Naive B cell (primary cell): Measurements from ENCODE around the gene DLGAP4. TPM values are rescaled to one million over a fixed set of nuclear protein-coding genes. Genes with fewer than 3 reads are reported as not detected.
"Not testable (repeated sequence)": the region's sequence is repeated elsewhere in the genome, so short reads cannot be mapped to it uniquely, and the experiment has no call there.

Experiments
- ATAC-seq, 2 donors: fragments of 150-1000 bp; cut with Tn5 transposase; 2 replicates each; pipeline ENCODE4 v1.10.0; 2021; ENCODE audit warnings: low read depth in 2 of 2, mild to moderate bottlenecking in 2 of 2, moderate library complexity in 2 of 2
- DNase-seq: peaks from one replicate; pipeline ENCODE4 v3.0.0; 2022
- H3K27ac Mint-ChIP-seq, 6 donors: one replicate each; pipeline ENCODE4 v1.8.0; 2020 to 2022; ENCODE audit warnings: mild to moderate bottlenecking in 6 of 6, mixed read lengths in 6 of 6, moderate library complexity in 5 of 6, inconsistent platforms in 2 of 6
- H3K27me3 Mint-ChIP-seq, 3 donors: one replicate each; pipeline ENCODE4 v1.8.0; 2021 to 2022; ENCODE audit warnings: mixed read lengths in 3 of 3, mild to moderate bottlenecking in 1 of 3
- H3K36me3 Mint-ChIP-seq, 2 donors: one replicate each; pipeline ENCODE4 v1.8.0; 2020 to 2022; ENCODE audit warnings: mixed read lengths in 2 of 2, inconsistent platforms in 1 of 2, mild to moderate bottlenecking in 1 of 2
- H3K4me1 Mint-ChIP-seq, 3 donors: one replicate each; pipeline ENCODE4 v1.8.0; 2020 to 2022; ENCODE audit warnings: mixed read lengths in 3 of 3, inconsistent platforms in 1 of 3, mild to moderate bottlenecking in 1 of 3, moderate library complexity in 1 of 3
- H3K4me3 Mint-ChIP-seq, 8 donors: one replicate each; pipeline ENCODE4 v1.8.0; 2020 to 2022; ENCODE audit warnings: mild to moderate bottlenecking in 8 of 8, mixed read lengths in 8 of 8, moderate library complexity in 8 of 8, inconsistent platforms in 2 of 8
- H3K9me3 Mint-ChIP-seq, 7 donors: one replicate each; pipeline ENCODE4 v1.8.0; 2020 to 2022; ENCODE audit warnings: mixed read lengths in 7 of 7, mild to moderate bottlenecking in 5 of 7, inconsistent platforms in 2 of 7, moderate library complexity in 1 of 7
- polyA plus RNA-seq, 6 donors: library from polyadenylated mRNA; unstranded; fragments of 300-500 nt; fragmentation: Illumina TruSeq; gene quantifications; one replicate each; pipeline ENCODE4 v1.2.3, GENCODE V29; 2021; ENCODE audit warnings: low read depth in 6 of 6

The DLGAP4 gene
- polyA plus RNA-seq, 6 donors from 2014 or later: 15.3 to 35.5 (median 21.1) TPM

DNA sequence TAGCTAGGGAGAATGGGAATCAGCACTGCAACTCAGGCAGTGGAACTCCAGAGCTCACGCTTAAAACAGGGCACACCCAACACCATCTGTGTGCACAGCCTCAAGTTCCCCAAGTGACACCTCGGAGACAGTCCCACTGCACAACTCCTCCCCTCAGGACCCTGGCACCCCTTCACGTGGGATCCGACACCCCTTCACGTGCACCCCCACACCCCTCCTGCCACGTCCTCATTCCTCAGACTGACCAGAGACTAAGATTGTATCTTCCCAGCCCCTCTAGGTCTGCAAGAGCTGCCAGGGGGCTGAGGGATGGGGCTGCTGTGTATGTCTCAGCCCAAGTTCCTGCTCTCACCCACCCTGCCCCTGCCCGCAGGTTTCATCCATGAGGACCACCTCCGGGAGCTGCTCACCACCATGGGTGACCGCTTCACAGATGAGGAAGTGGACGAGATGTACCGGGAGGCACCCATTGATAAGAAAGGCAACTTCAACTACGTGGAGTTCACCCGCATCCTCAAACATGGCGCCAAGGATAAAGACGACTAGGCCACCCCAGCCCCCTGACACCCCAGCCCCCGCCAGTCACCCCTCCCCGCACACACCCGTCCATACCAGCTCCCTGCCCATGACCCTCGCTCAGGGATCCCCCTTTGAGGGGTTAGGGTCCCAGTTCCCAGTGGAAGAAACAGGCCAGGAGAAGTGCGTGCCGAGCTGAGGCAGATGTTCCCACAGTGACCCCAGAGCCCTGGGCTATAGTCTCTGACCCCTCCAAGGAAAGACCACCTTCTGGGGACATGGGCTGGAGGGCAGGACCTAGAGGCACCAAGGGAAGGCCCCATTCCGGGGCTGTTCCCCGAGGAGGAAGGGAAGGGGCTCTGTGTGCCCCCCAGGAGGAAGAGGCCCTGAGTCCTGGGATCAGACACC lies 242.8 kb downstream of the DLGAP4 start:
- Mint-ChIP-seq H3K4me3 (no peak overlapping the region), H3K27ac (peak overlapping the region in 1 of 6 donors; percentile 44), H3K4me1 (peaks cover 0 to 10% (median 3%) of the 10 kb centered on the region in 3 donors), H3K27me3 (no peaks in the 10 kb centered on the region), H3K9me3 (no peaks in the 10 kb centered on the region), H3K36me3 (no peaks in the 10 kb centered on the region)
- ATAC-seq (no peak), DNase-seq (no peak)

DNA sequence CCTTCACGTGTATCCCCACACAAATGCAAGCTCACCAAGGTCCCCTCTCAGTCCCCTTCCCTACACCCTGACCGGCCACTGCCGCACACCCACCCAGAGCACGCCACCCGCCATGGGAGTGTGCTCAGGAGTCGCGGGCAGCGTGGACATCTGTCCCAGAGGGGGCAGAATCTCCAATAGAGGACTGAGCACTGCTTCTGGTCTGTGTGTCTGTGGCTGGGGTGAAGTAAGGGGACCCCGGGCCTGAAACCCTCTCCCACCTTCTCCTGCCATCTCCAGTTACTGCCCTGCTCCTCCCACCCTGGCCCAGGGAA lies 243.4 kb downstream of the DLGAP4 start:
- Mint-ChIP-seq H3K4me3 (no peak overlapping the region), H3K4me1 (peaks cover 0 to 10% (median 3%) of the 10 kb centered on the region in 3 donors), H3K27me3 (no peaks in the 10 kb centered on the region), H3K36me3 (no peaks in the 10 kb centered on the region), H3K27ac (no peak overlapping the region), H3K9me3 (no peaks in the 10 kb centered on the region)
- ATAC-seq: no peak
- no peak for DNase-seq

DNA sequence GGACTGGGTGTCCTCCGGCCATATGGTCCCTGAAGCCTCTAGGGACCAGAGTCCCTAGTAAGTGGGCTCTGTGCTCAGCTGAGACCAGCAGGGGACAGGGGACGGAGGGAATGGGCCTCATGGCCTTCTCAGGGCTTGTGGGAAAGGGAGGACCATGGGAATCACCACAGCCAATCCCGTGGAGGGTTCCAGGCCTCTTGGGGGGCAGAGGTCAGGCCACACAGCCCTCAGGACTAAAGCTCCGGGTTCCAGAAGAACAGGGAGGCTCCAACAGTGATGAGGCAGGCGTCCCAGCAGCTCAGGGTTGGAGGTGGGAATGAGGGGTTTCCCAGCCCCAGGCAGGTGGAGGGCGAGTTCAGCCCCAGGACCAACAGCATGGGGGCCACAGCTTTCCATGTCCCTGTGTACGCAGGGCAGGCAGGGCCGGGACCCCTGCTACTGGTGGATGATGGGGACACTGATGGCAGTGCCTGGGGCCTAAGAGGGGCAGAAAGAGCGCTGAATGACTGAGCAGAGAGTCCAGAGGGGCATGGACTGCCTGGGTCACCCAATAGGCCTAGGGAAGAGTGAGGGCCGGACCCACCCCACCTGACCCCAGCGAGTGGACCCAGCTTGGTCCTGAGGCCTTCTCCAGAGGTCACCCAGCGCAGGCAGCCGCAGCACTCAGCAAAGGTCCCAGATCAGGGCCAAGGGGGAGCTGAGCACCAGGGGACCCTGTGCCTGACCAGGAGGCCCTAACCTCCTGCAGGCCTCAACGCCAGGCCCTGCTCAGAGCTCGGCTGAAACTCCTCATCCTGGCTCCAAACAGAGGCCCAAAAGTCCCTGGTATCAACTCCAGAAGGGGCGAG lies 244.0 kb downstream of the DLGAP4 start:
- Mint-ChIP-seq H3K27ac (no peak overlapping the region), H3K27me3 (no peaks in the 10 kb centered on the region), H3K4me3 (no peak overlapping the region), H3K4me1 (peaks cover 1 to 12% (median 3%) of the 10 kb centered on the region in 3 donors), H3K9me3 (no peaks in the 10 kb centered on the region), H3K36me3 (no peaks in the 10 kb centered on the region)
- ATAC-seq (no peak), DNase-seq (no peak)

DNA sequence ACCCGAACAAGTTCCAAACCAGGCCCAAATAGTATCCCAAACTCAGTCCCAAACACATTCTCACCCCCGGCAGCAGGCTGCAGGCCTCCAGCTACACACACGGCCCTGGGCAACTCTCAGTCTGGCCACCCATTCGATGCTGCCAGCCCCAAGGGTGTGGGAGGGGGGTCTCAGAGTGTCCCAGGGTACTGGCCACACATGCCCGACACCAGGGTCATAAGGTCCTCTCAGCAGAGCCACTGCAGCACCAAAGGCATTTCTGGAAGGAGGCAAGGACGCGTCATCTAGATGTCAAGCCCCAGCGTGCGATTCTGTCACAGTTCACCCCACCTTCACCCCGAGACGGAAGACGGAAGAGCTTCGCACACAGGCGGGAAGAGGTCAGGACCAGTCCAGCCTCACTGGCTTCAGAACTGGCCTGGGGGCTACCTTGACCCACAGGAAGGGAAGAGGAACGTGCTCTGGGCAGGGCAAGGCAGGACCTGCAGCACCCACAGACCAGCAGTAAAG lies 244.7 kb downstream of the DLGAP4 start:
- Mint-ChIP-seq H3K4me3 (no peak overlapping the region), H3K4me1 (peaks cover 4 to 15% (median 6%) of the 10 kb centered on the region in 3 donors), H3K36me3 (no peaks in the 10 kb centered on the region), H3K9me3 (no peaks in the 10 kb centered on the region), H3K27me3 (no peaks in the 10 kb centered on the region), H3K27ac (peak overlapping the region in 1 of 6 donors; percentile 75)
- DNase-seq: no peak
- no peak for ATAC-seq

DNA sequence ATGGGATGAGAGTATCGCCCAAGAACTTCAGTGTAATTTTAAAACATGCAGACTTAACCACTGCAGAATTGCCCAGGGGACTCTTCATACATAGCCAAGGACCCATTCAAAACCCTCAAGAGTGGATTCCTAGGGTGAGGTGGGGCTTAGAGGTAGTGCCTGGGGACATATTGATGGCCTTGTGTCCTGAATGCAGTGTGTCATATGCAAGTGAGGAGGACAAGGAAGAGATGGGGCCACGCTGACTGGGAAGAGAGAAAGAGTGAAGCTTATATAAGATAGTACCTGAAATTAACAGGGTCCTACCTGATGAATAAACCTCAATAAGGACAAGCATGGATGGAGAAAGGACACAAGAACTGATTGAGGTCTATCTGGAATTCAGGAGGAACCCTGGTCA lies 249.1 kb downstream of the DLGAP4 start:
- H3K4me3 Mint-ChIP-seq: no peak overlapping the region
- DNase-seq: no peak
- H3K36me3 Mint-ChIP-seq: no peaks in the 10 kb centered on the region
- peak overlapping the region in 2 of 6 donors; percentile 6 to 72 for H3K27ac Mint-ChIP-seq
- H3K4me1 Mint-ChIP-seq: peaks cover 10 to 19% (median 14%) of the 10 kb centered on the region in 3 donors
- ATAC-seq: no peak
- no peaks in the 10 kb centered on the region for H3K27me3 Mint-ChIP-seq
- H3K9me3 Mint-ChIP-seq: no peaks in the 10 kb centered on the region

DNA sequence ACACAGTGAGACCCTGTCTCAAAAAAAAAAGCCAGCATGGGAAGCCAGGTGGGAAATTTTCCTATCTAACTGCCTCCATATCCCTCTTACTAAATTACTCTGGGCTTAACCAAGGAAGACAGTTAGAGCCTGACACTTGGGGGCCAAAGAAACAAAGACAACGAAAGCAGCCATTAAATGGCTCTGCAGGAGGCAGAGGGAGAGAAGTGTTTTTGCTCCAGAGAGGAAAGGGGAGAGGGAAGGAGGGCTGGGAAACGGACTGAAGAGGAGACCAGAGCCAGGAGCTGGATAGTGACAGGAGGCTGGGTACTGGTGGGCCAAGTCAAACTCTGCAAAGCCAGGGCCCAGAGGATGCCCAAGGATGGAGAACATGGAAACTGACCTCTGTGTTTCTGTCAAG lies 256.6 kb downstream of the DLGAP4 start:
- Mint-ChIP-seq H3K4me1 (peaks cover 0 to 9% (median 4%) of the 10 kb centered on the region in 3 donors), H3K4me3 (no peak overlapping the region), H3K9me3 (peaks cover 2 to 7% (median 4%) of the 10 kb centered on the region in 7 donors), H3K27me3 (no peaks in the 10 kb centered on the region), H3K27ac (peak overlapping the region in 1 of 6 donors; percentile 89), H3K36me3 (no peaks in the 10 kb centered on the region)
- DNase-seq: no peak
- no peak for ATAC-seq

DNA sequence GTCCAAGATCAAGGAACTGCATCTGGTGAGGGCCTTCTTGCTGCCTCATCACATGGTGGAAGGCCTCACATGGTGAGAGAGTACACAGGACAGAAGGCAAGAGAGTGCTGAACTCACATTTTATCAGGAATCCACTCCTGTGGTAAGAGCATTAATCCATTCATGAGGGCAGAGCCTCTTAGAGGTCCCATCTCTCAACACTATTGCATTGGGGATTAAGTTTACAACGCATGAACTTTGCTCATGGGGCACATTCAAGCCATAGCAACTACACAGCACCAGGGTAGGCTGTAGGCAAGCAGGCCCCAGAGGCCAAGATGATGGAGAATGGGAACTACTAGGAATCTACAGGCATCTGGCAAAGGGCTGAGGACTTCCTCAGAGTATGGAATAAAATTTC lies 257.2 kb downstream of the DLGAP4 start:
- ATAC-seq (no peak), DNase-seq (no peak)
- Mint-ChIP-seq H3K36me3 (no peaks in the 10 kb centered on the region), H3K27me3 (no peaks in the 10 kb centered on the region), H3K4me1 (peaks cover 0 to 9% (median under 1%) of the 10 kb centered on the region in 3 donors), H3K4me3 (no peak overlapping the region), H3K9me3 (peaks cover 2 to 7% (median 4%) of the 10 kb centered on the region in 7 donors), H3K27ac (peak overlapping the region in 1 of 6 donors; percentile 59)

DNA sequence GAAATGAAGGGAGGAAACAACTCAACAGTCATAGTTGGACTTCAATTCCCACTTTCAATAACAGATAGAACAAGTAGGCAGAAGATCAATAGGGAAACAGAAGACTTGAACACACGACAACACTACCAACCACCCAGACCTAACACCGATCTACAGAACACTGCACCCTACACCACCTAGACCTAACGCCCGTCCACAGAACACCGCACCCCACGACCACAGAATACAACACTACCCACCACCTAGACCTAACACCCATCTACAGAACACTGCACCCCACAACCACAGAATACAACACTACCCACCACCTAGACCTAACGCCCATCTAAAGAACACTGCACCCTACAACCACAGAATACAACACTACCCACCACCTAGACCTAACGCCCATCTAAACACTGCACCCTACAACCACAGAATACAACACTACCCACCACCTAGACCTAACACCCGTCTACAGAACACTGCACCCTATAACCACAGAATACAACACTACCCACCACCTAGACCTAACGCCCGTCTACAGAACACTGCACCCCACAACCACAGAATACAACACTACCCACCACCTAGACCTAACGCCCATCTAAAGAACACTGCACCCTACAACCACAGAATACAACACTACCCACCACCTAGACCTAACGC lies 258.1 kb downstream of the DLGAP4 start:
- DNase-seq, ATAC-seq, H3K9me3 Mint-ChIP-seq, H3K27me3 Mint-ChIP-seq, H3K4me3 Mint-ChIP-seq, H3K36me3 Mint-ChIP-seq, H3K4me1 Mint-ChIP-seq, H3K27ac Mint-ChIP-seq: not testable (repeated sequence)

DNA sequence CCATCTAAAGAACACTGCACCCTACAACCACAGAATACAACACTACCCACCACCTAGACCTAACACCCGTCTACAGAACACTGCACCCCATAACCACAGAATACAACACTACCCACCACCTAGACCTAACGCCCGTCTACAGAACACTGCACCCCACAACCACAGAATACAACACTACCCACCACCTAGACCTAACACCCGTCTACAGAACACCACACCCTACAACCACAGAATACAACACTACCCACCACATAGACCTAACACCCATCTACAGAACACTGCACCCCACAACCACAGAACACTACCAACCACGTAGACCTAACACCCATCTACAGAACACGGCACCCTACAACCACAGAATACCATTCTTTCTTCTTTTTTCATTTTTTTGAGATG lies 258.6 kb downstream of the DLGAP4 start:
- H3K9me3 Mint-ChIP-seq, H3K27ac Mint-ChIP-seq, H3K36me3 Mint-ChIP-seq, DNase-seq, ATAC-seq, H3K27me3 Mint-ChIP-seq, H3K4me1 Mint-ChIP-seq, H3K4me3 Mint-ChIP-seq: not testable (repeated sequence)

DNA sequence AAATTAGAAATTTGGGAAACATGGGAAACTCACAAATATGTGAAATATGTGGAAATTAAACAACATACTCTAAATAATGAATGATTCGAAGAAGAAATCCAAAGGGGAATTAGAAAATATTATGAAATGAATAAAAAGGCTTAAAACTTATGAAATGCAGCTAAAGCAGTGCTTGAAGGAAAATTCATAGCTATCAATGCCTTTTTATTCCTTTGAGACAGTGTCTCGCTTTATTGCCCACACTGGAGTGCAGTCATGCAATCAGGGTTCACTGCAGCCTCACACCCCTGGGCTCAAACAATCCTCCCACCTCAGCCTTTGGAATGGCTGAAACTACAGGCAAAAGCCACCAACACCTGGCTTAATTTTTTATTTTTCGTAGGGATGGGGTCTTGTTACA lies 259.4 kb downstream of the DLGAP4 start:
- Mint-ChIP-seq H3K9me3 (peaks cover 2 to 7% (median 4%) of the 10 kb centered on the region in 7 donors), H3K4me3 (no peak overlapping the region), H3K4me1 (peaks cover 0 to 9% (median 0%) of the 10 kb centered on the region in 3 donors), H3K27ac (peak overlapping the region in 1 of 6 donors; percentile 15), H3K27me3 (no peaks in the 10 kb centered on the region), H3K36me3 (no peaks in the 10 kb centered on the region)
- DNase-seq (no peak), ATAC-seq (no peak)

DNA sequence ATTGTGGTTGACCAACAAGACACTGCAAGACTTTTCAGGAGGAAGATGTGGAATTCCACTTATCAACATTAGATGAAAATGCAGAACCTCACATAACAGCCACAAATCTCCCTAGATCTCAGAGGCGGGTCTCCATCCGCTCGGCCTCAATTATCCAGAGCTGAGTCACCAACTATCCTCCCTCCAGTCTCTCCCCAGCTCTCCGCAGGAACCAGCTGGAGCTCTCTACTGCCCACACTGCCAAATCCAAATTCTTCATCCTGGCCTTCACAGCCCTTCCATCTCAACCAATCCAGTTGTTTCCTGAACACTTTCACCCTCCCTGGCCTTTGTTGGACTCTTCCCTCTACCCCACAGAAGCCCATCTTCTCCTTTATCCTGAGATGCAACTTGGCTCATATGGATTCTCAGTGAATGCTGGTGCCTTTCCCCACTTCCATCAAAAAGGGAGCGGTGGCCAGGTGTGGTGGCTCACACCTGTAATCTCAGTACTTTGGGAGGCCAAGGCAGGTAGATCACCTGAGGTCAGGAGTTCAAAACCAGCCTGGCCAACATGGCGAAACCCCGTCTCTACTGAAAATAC lies 263.8 kb downstream of the DLGAP4 start:
- H3K27me3 Mint-ChIP-seq: no peaks in the 10 kb centered on the region
- no peaks in the 10 kb centered on the region for H3K36me3 Mint-ChIP-seq
- H3K4me3 Mint-ChIP-seq: peak overlapping the region in 1 of 8 donors; percentile 10
- peaks cover under 1 to 5% (median 2%) of the 10 kb centered on the region in 7 donors for H3K9me3 Mint-ChIP-seq
- no peak for ATAC-seq
- H3K4me1 Mint-ChIP-seq: peaks cover 18 to 25% (median 22%) of the 10 kb centered on the region in 3 donors
- no peak for DNase-seq
- H3K27ac Mint-ChIP-seq: peak overlapping the region in 3 of 6 donors; percentile 6 to 51 (median 17)

DNA sequence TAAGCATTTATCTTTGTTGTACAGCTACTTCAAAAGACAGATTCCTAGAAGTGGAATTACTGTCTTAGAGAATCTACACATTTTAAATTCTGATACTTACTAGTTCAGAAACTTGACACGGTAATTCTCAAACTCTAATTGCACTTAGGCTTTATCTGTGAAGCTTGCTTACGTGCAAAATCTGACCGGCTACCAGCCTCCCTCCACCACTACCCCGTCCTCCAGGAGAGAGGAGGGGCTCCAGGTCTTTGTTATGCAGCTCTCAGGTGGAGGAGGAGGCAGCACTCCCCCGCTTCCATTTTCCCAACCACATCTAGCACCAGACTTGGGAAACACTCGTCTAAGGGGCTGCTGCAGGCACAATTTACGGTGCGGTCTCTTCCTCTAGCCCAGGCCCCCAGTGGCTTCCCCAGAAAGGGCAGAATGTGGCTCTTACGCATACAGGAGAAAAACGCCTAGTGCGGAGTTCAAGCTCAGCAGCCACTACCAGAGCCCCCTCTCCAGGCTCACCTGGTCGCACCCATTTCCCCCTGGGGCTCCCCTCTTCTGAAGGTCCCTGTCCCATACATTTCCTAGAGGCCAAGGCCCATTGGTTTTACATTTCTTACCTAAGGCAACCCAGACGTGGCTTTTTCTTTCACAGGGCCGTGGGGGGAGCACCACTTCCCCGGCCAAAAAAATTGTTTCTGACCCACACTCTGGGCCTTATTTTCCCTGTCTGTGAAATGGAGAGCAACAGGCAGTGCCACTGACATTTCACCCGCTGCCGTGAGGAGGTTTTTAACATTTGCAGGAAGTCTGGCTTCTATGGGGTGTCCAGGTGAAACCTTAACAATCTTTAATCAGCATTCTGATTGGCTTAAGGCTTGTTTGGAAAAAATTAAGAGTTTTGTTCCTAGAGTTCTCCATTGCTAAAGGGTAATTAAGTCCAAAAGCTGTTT lies 265.7 kb downstream of the DLGAP4 start:
- no peak for DNase-seq
- H3K27me3 Mint-ChIP-seq: no peaks in the 10 kb centered on the region
- peaks cover 33 to 44% (median 39%) of the 10 kb centered on the region in 3 donors for H3K4me1 Mint-ChIP-seq
- peak overlapping the region; percentile 91 to 99 (median 99) for H3K27ac Mint-ChIP-seq
- H3K36me3 Mint-ChIP-seq: no peaks in the 10 kb centered on the region
- no peaks in the 10 kb centered on the region for H3K9me3 Mint-ChIP-seq
- ATAC-seq: no peak
- H3K4me3 Mint-ChIP-seq: peak overlapping the region; percentile 84 to 95 (median 92)
